GM12878 (cell line): Measurements from ENCODE around the gene GNB2.
A peak's percentile ranks its signal among the peaks of the same experiment; 100 is the strongest.

ENCODE experiments used
- CHD1 ChIP-seq: IDR thresholded peaks from 2 replicates; pipeline ENCODE4 v1.6.1; 2012; ENCODE audit warnings: low read depth, low read length, improper control_type of control experiment
- FOS ChIP-seq: IDR thresholded peaks from 3 replicates; pipeline ENCODE4 v1.6.1; 2011; ENCODE audit warnings: borderline replicate concordance; ENCODE audit not compliant: insufficient read length; ENCODE audit errors: extremely low read depth
- MTA3 ChIP-seq: IDR thresholded peaks from 2 replicates; pipeline ENCODE4 v1.6.1; 2012; ENCODE audit warnings: low read length, inconsistent platforms, borderline replicate concordance
- MXI1 ChIP-seq: fragments of 150-350 bp; IDR thresholded peaks from 2 replicates; pipeline ENCODE4 v1.6.1; 2011; ENCODE audit warnings: low read depth, mild to moderate bottlenecking, inconsistent platforms, low read length, improper control_type of control experiment
- NFIC ChIP-seq: IDR thresholded peaks from 2 replicates; pipeline ENCODE4 v1.6.1; 2012; ENCODE audit warnings: low read depth, mild to moderate bottlenecking, inconsistent platforms, low read length, moderate library complexity
- POLR2A ChIP-seq: IDR thresholded peaks from 2 replicates; pipeline ENCODE4 v1.6.1; 2011; ENCODE audit warnings: low read depth, mild to moderate bottlenecking, low read length
- SRF ChIP-seq, 2 experiments: IDR thresholded peaks; 2 replicates each; pipeline ENCODE4 v1.6.1; 2011; ENCODE audit warnings: low read depth in 2 of 2, low read length in 2 of 2, mild to moderate bottlenecking in 1 of 2, moderate library complexity in 1 of 2
- TAF1 ChIP-seq: IDR thresholded peaks from 2 replicates; pipeline ENCODE4 v1.6.1; 2011; ENCODE audit warnings: mild to moderate bottlenecking, low read depth, low read length, borderline replicate concordance
- ZZZ3 ChIP-seq: IDR thresholded peaks from 2 replicates; pipeline ENCODE4 v1.6.1; 2011; ENCODE audit warnings: low read depth; ENCODE audit not compliant: control insufficient read depth, insufficient read length
- TF ChIP-seq, protein P1 (sequence below), 3 experiments: IDR thresholded peaks in 2 of 3; conservative IDR thresholded peaks in 1 of 3; 2 replicates each; pipeline ENCODE4 v1.5.1; 2011; ENCODE audit warnings: low read depth in 3 of 3, low read length in 3 of 3, mild to moderate bottlenecking in 3 of 3, control low read depth in 2 of 3, moderate library complexity in 2 of 3, inconsistent platforms in 1 of 3, mixed read lengths in 1 of 3; ENCODE audit not compliant: control insufficient read depth in 2 of 3, insufficient read depth in 1 of 3; ENCODE audit errors: extremely low read depth in 1 of 3
- TF ChIP-seq, protein P2 (sequence below): IDR thresholded peaks from 2 replicates; pipeline ENCODE4 v1.6.1; 2012; ENCODE audit warnings: low read length, inconsistent platforms
- TF ChIP-seq, protein P3 (sequence below): IDR thresholded peaks from 2 replicates; pipeline ENCODE4 v1.6.1; 2011; ENCODE audit warnings: low read depth, low read length, improper control_type of control experiment, borderline replicate concordance
- TF ChIP-seq, protein P4 (sequence below): IDR thresholded peaks from 2 replicates; pipeline ENCODE4 v1.6.1; 2011; ENCODE audit warnings: borderline replicate concordance, low read depth, mild to moderate bottlenecking, moderate library complexity, mixed read lengths, low read length; ENCODE audit not compliant: insufficient read depth; ENCODE audit errors: extremely low read length
- TF ChIP-seq, protein P5 (sequence below): IDR thresholded peaks from 2 replicates; pipeline ENCODE4 v1.6.1; 2012; ENCODE audit warnings: low read depth, low read length, improper control_type of control experiment

DNA sequence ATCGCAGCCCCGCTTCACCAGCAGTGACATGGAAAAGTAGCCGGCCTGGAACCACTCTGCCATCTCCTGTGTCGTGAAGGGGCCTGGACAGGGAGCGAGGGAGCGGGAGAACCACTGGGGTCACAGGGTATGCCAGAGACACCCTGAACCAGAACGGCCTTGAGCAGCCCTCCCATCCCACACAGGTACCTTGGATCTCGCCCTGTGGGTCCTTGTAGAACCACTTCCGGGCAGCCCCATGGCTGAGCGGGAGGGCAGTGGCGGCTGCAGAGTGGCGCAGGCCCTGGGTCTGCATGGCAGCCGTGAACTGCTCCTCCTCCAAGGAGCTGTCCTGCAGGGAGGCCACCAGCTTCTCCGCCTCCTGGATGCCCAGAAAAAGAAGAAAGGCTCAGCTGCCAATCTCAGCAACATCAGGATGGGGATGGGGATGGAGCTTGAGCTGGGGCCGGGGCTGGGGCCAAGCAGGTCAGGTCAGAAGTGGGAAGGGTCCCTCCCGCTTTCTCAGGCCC, 11.0 kb downstream of the GNB2 start:
- TF ChIP-seq, protein P1, sequence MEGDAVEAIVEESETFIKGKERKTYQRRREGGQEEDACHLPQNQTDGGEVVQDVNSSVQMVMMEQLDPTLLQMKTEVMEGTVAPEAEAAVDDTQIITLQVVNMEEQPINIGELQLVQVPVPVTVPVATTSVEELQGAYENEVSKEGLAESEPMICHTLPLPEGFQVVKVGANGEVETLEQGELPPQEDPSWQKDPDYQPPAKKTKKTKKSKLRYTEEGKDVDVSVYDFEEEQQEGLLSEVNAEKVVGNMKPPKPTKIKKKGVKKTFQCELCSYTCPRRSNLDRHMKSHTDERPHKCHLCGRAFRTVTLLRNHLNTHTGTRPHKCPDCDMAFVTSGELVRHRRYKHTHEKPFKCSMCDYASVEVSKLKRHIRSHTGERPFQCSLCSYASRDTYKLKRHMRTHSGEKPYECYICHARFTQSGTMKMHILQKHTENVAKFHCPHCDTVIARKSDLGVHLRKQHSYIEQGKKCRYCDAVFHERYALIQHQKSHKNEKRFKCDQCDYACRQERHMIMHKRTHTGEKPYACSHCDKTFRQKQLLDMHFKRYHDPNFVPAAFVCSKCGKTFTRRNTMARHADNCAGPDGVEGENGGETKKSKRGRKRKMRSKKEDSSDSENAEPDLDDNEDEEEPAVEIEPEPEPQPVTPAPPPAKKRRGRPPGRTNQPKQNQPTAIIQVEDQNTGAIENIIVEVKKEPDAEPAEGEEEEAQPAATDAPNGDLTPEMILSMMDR (IDR thresholded peaks at IDR 0.05 in 2 of 3, conservative IDR thresholded peaks at IDR 0.05 in 1 of 3; ENCODE audit: control insufficient read depth in 2 of 3, extremely low read depth in 1 of 3, insufficient read depth in 1 of 3, low read depth in 3 of 3, low read length in 3 of 3) = no peak
- TF ChIP-seq ZZZ3 = no peak
- no peak for TF ChIP-seq SRF (IDR thresholded peaks at IDR 0.05; ENCODE audit: low read depth in 2 of 2, low read length in 2 of 2)
- no peak for TF ChIP-seq CHD1
- TF ChIP-seq, protein P2, sequence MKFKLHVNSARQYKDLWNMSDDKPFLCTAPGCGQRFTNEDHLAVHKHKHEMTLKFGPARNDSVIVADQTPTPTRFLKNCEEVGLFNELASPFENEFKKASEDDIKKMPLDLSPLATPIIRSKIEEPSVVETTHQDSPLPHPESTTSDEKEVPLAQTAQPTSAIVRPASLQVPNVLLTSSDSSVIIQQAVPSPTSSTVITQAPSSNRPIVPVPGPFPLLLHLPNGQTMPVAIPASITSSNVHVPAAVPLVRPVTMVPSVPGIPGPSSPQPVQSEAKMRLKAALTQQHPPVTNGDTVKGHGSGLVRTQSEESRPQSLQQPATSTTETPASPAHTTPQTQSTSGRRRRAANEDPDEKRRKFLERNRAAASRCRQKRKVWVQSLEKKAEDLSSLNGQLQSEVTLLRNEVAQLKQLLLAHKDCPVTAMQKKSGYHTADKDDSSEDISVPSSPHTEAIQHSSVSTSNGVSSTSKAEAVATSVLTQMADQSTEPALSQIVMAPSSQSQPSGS = no peak
- no peak for TF ChIP-seq NFIC
- TF ChIP-seq, protein P3, sequence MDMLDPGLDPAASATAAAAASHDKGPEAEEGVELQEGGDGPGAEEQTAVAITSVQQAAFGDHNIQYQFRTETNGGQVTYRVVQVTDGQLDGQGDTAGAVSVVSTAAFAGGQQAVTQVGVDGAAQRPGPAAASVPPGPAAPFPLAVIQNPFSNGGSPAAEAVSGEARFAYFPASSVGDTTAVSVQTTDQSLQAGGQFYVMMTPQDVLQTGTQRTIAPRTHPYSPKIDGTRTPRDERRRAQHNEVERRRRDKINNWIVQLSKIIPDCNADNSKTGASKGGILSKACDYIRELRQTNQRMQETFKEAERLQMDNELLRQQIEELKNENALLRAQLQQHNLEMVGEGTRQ = no peak
- TF ChIP-seq POLR2A = 0 out of 2 replicates have a peak, but pooled peaks have one; percentile 34
- TF ChIP-seq MXI1 = no peak
- TF ChIP-seq, protein P4, sequence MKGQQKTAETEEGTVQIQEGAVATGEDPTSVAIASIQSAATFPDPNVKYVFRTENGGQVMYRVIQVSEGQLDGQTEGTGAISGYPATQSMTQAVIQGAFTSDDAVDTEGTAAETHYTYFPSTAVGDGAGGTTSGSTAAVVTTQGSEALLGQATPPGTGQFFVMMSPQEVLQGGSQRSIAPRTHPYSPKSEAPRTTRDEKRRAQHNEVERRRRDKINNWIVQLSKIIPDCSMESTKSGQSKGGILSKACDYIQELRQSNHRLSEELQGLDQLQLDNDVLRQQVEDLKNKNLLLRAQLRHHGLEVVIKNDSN = no peak
- no peak for TF ChIP-seq TAF1
- TF ChIP-seq MTA3 = no peak
- no peak for TF ChIP-seq FOS
- TF ChIP-seq, protein P5, sequence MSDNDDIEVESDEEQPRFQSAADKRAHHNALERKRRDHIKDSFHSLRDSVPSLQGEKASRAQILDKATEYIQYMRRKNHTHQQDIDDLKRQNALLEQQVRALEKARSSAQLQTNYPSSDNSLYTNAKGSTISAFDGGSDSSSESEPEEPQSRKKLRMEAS = no peak
